Tibial artery (tissue), 4 donors: Measurements from ENCODE around the gene TSR3.
"Not testable (repeated sequence)": the region's sequence is repeated elsewhere in the genome, so short reads cannot be mapped to it uniquely, and the experiment has no call there.

Experiments
- DNase-seq, 2 donors: peaks; one replicate each; pipeline ENCODE4 v3.0.0-alpha.2; 2019
- H3K27ac ChIP-seq, 2 donors: fragments of 200-600 bp; sonication (generic) in 1 of 2; 1 replicate in 1 of 2; 2 replicates in 1 of 2; pipeline ENCODE4 v1.5.1; 2018 to 2019; ENCODE audit warnings: mild to moderate bottlenecking in 1 of 2
- H3K27me3 ChIP-seq, 2 donors: fragments of 200-600 bp; sonication (generic) in 1 of 2; one replicate each; pipeline versions ENCODE4 v1.5.1 to v1.6.0; 2016 to 2019
- H3K36me3 ChIP-seq, 3 donors: fragments of 200-600 bp; sonication (generic) in 2 of 3; one replicate each; pipeline ENCODE4 v1.5.1; 2016 to 2019; ENCODE audit warnings: mild to moderate bottlenecking in 2 of 3
- H3K4me1 ChIP-seq, 4 donors: fragments of 200-600 bp; sonication (generic) in 2 of 4; 1 replicate in 3 of 4; 2 replicates in 1 of 4; pipeline ENCODE4 v1.5.1; 2016 to 2019
- H3K4me3 ChIP-seq, 2 donors: fragments of 200-600 bp; sonication (generic) in 1 of 2; 1 replicate in 1 of 2; 2 replicates in 1 of 2; pipeline ENCODE4 v1.5.1; 2018 to 2019; ENCODE audit warnings: mild to moderate bottlenecking in 2 of 2
- H3K9me3 ChIP-seq, 3 donors: fragments of 200-600 bp; sonication (generic) in 1 of 3; one replicate each; pipeline ENCODE4 v1.5.1; 2016 to 2019
- intact Hi-C: fragments of 100-400 bp; cut with DNase I; formaldehyde crosslinking; loops from one replicate; pipeline ENCODE4 v1.15.0; 2023; ENCODE audit warnings: low total_unique reads
- TF ChIP-seq, protein P1 (sequence below), 2 experiments: fragments of 200-600 bp in 1 of 2; fragments of 450-650 bp in 1 of 2; IDR thresholded peaks; one replicate each; pipeline ENCODE4 v1.5.1; 2017 to 2019; ENCODE audit warnings: antibody characterized with exemption in 2 of 2, mild to moderate bottlenecking in 1 of 2, moderate library complexity in 1 of 2

Gene TSR3

DNA sequence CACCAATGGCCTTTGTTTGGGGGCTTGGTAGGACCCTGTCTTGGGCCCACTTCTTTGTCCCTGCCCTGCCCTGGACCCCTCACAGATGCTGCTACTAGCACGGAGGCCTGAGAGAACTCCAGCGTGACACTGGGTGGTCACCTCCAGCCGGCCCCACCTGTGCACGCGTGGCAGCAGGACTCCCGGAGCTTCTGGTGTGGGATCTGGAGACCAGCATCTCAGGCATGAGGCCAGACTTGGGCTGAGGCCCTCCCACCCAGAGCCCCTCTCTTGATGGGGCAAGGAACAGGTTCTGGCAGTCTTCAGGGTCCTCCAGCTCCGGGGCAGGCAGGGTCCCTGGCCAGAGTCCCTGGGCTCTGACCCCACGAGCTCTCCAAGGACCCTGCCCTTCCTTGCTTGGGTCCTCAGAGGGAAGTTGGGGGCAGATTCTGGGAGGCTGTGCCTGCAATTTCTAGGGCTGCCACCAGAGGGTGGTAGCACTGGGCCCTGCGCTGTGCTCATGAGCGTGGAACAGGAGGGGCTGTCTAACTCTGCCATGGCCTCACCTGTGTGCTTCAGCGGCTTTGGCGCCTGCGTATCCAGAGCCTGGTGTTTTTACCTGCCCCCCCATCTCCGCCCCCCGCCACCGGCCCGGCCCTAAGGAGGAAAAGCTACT lies 21.3 kb downstream of the TSR3 start:
- Histone ChIP-seq H3K27me3 (peaks cover 13 to 57% of the 10 kb centered on the region in 2 donors), H3K36me3 (peaks cover 2 to 26% (median 5%) of the 10 kb centered on the region in 3 donors), H3K9me3 (peaks cover 0 to 9% (median 8%) of the 10 kb centered on the region in 3 donors), H3K4me1 (peaks cover 0 to 38% (median 30%) of the 10 kb centered on the region in 4 donors), H3K4me3 (no peak overlapping the region), H3K27ac (no peak overlapping the region)
- TF ChIP-seq, protein P1, sequence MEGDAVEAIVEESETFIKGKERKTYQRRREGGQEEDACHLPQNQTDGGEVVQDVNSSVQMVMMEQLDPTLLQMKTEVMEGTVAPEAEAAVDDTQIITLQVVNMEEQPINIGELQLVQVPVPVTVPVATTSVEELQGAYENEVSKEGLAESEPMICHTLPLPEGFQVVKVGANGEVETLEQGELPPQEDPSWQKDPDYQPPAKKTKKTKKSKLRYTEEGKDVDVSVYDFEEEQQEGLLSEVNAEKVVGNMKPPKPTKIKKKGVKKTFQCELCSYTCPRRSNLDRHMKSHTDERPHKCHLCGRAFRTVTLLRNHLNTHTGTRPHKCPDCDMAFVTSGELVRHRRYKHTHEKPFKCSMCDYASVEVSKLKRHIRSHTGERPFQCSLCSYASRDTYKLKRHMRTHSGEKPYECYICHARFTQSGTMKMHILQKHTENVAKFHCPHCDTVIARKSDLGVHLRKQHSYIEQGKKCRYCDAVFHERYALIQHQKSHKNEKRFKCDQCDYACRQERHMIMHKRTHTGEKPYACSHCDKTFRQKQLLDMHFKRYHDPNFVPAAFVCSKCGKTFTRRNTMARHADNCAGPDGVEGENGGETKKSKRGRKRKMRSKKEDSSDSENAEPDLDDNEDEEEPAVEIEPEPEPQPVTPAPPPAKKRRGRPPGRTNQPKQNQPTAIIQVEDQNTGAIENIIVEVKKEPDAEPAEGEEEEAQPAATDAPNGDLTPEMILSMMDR (IDR thresholded peaks at IDR 0.05) = no peak
- DNase-seq = no peak
- intact Hi-C loops = no loop called here

DNA sequence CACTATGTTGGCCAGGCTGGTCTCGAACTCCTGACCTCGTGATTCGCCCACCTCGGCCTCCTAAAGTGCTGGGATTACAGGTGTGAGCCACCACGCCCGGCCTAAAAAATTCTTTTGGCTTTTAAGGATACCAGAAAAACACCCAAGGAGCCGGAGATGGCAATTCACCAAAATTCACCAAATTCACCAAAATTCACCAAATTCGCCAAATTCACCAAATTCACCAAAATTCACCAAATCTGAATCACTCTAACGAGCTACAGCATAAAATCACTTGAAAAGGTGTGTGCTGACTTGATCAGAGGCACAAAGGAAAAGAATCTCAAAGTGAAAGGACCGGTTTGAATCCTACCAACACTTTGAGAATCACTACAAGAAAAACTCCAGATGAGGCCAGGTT lies 22.7 kb downstream of the TSR3 start:
- intact Hi-C loops, H3K4me3 ChIP-seq: not testable (repeated sequence)
- peaks cover 0 to 31% (median 25%) of the 10 kb centered on the region in 4 donors for H3K4me1 ChIP-seq

DNA sequence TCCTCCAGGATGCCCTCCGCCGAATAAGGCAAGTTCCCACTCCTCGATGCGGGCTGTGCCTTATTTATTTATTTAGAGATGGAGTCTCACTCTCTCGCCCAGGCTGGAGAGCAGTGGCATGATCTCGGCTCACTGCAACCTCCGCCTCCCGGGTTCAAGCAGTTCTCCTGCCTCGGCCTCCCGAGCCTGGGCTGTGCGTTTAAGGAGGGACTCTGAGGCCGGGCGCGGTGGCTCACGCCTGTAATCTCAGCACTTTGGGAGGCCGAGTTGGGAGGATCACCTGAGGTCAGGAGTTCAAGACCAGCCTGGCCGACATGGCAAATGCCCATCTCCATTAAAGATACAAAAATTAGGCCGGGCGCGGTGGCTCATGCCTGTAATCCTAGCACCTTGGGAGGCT lies 23.5 kb downstream of the TSR3 start:
- H3K27me3 ChIP-seq = peaks cover under 1 to 34% of the 10 kb centered on the region in 2 donors
- H3K4me3 ChIP-seq, intact Hi-C loops, H3K27ac ChIP-seq, H3K9me3 ChIP-seq, DNase-seq: not testable (repeated sequence)
- H3K4me1 ChIP-seq = peaks cover 0 to 22% (median 17%) of the 10 kb centered on the region in 4 donors
- H3K36me3 ChIP-seq = peaks cover 24 to 48% (median 28%) of the 10 kb centered on the region in 3 donors

More for the DNA sequence above, 22.7 kb downstream of the TSR3 start:
- Histone ChIP-seq H3K36me3 (peaks cover 16 to 40% (median 19%) of the 10 kb centered on the region in 3 donors), H3K27me3 (peaks cover 9 to 43% of the 10 kb centered on the region in 2 donors)
- H3K27ac ChIP-seq, H3K9me3 ChIP-seq, DNase-seq: not testable (repeated sequence)

DNA sequence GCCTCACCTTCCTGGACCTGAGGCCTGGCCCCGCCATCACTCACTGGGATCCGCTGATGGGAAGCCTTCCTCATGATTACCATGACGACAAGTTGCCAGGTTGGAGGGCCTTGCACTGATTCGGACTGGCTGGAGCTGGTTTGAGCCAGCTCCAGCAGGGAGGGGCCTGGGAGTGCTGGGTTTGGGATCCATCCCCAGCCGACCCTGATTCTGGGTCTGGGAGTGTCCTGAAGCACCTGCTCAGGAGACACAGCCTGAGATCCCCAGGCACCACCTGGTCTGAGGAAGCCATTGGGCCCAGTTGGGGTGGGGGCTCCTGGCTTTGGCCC lies 24.1 kb downstream of the TSR3 start:
- H3K36me3 ChIP-seq = peaks cover 28 to 54% (median 30%) of the 10 kb centered on the region in 3 donors
- H3K9me3 ChIP-seq = peaks cover 0 to 9% (median 8%) of the 10 kb centered on the region in 3 donors
- peaks cover 0 to 18% (median 12%) of the 10 kb centered on the region in 4 donors for H3K4me1 ChIP-seq
- no peak overlapping the region for H3K27ac ChIP-seq
- intact Hi-C loops = no loop called here
- peaks cover 0 to 29% of the 10 kb centered on the region in 2 donors for H3K27me3 ChIP-seq
- H3K4me3 ChIP-seq = no peak overlapping the region
- no peak for DNase-seq
- TF ChIP-seq, protein P1 (IDR thresholded peaks at IDR 0.05) = no peak

DNA sequence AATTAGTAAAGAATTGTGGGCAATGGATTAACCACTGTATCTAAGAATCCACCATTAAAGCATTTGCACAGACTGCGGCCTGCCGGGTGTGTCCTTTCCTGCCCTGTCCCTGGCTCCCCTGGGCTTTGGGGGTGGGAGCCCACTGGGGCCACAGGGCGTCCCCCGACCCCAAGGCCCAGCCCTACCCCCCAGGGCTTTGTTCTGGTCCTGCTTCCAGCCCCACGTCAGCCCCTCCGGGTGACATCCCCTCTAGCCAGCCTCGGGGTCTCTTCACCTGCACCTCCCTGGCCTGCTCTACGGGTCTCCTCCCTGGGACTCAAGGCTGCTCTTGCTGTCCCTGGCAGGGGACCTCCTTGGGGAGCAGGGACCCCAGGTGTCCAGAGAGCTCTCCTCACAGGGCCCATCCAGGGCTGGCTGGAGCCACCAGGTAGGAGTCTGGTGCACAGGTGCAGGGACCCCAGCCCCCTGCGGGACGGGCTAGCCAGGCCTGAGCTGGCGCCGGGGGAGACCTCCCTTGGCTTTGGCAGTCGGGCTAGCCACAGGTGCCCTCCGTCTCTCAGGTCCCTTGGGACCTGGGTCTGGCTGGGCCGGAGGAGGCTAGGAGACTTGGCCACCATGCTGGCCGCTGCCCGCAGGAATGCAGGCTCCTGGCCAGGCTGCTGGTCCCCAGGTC lies 24.6 kb downstream of the TSR3 start:
- Histone ChIP-seq H3K27me3 (peaks cover 0 to 24% of the 10 kb centered on the region in 2 donors), H3K4me3 (no peak overlapping the region), H3K27ac (no peak overlapping the region), H3K36me3 (peaks cover 30 to 59% (median 33%) of the 10 kb centered on the region in 3 donors), H3K4me1 (peaks cover 0 to 13% (median 8%) of the 10 kb centered on the region in 4 donors), H3K9me3 (peaks cover 0 to 9% (median 8%) of the 10 kb centered on the region in 3 donors)
- TF ChIP-seq, protein P1 (IDR thresholded peaks at IDR 0.05) = no peak
- DNase-seq = no peak
- intact Hi-C loops = no loop called here

DNA sequence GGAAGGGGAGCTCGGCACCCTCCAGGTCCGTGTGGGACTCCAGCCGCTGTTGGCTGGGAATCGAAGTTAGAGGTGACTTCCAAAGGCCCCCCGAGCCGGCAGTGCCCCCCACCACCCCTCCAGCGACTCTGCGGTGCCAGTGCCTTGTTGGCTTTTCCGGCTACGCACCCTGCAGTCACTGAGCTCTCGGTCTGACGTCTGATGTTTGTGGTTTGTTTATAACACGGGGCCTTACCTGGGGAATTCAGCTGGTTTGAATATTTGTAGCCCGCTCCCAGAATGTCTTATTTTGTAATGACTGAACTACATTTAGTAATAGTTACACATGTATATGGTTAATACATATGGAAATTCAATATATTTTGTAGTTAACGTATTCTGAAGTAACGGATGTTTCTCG lies 25.3 kb downstream of the TSR3 start:
- H3K4me3 ChIP-seq = no peak overlapping the region
- no peak overlapping the region for H3K27ac ChIP-seq
- peaks cover 0 to 9% (median 8%) of the 10 kb centered on the region in 3 donors for H3K9me3 ChIP-seq
- peaks cover 0 to 6% (median 1%) of the 10 kb centered on the region in 4 donors for H3K4me1 ChIP-seq
- intact Hi-C loops = no loop called here
- H3K36me3 ChIP-seq = peaks cover 37 to 66% (median 40%) of the 10 kb centered on the region in 3 donors
- no peak for DNase-seq
- TF ChIP-seq, protein P1 (IDR thresholded peaks at IDR 0.05) = no peak
- H3K27me3 ChIP-seq = peaks cover 0 to 17% of the 10 kb centered on the region in 2 donors
